Measurements from ENCODE around the gene BLOC1S3. TPM values are rescaled to one million over a fixed set of nuclear protein-coding genes. Genes with fewer than 3 reads are reported as not detected.
A peak's percentile ranks its signal among the peaks of the same experiment; 100 is the strongest.

The BLOC1S3 gene
- total RNA-seq, 1 donor from 2014 or later, result 17.8 TPM

- intact Hi-C loops (cut with DNase I), result no loop called here
These were observed 15.9 kb upstream of the BLOC1S3 start for GRCh38 chr19:45162608-45163143.

GRCh38 chr19:45163156-45163555, 15.4 kb upstream of the BLOC1S3 start:
- H3K9me3 ChIP-seq, result no peaks in the 10 kb centered on the region
- no peak overlapping the region for H3K4me3 ChIP-seq
- intact Hi-C loops (cut with DNase I), result no loop called here
- ATAC-seq (no peak), DNase-seq (no peak)
- H3K27me3 ChIP-seq, result peaks cover 26% of the 10 kb centered on the region
- H3K27ac ChIP-seq, result no peak overlapping the region
- H3K4me1 ChIP-seq, result peaks cover 11% of the 10 kb centered on the region
- no peaks in the 10 kb centered on the region for H3K36me3 ChIP-seq
- TF ChIP-seq, protein P1, sequence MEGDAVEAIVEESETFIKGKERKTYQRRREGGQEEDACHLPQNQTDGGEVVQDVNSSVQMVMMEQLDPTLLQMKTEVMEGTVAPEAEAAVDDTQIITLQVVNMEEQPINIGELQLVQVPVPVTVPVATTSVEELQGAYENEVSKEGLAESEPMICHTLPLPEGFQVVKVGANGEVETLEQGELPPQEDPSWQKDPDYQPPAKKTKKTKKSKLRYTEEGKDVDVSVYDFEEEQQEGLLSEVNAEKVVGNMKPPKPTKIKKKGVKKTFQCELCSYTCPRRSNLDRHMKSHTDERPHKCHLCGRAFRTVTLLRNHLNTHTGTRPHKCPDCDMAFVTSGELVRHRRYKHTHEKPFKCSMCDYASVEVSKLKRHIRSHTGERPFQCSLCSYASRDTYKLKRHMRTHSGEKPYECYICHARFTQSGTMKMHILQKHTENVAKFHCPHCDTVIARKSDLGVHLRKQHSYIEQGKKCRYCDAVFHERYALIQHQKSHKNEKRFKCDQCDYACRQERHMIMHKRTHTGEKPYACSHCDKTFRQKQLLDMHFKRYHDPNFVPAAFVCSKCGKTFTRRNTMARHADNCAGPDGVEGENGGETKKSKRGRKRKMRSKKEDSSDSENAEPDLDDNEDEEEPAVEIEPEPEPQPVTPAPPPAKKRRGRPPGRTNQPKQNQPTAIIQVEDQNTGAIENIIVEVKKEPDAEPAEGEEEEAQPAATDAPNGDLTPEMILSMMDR (IDR thresholded peaks at IDR 0.05), result no peak

More at GRCh38 chr19:45162608-45163143, 15.9 kb upstream of the BLOC1S3 start:
- Histone ChIP-seq H3K9me3 (no peaks in the 10 kb centered on the region), H3K4me3 (no peak overlapping the region), H3K27me3 (peaks cover 27% of the 10 kb centered on the region), H3K4me1 (peaks cover 11% of the 10 kb centered on the region), H3K36me3 (no peaks in the 10 kb centered on the region), H3K27ac (no peak overlapping the region)
- ATAC-seq, result no peak
- TF ChIP-seq, protein P1 (IDR thresholded peaks at IDR 0.05), result no peak
- DNase-seq, result no peak

- no peak overlapping the region for H3K4me3 ChIP-seq
- peaks cover 18% of the 10 kb centered on the region for H3K27me3 ChIP-seq
- peaks cover 11% of the 10 kb centered on the region for H3K4me1 ChIP-seq
- H3K27ac ChIP-seq, result no peak overlapping the region
- H3K36me3 ChIP-seq, result no peaks in the 10 kb centered on the region
- DNase-seq (no peak), ATAC-seq (no peak)
- TF ChIP-seq, protein P1 (IDR thresholded peaks at IDR 0.05), result no peak
- intact Hi-C loops (cut with DNase I), result no loop called here
- no peaks in the 10 kb centered on the region for H3K9me3 ChIP-seq
These were observed 14.7 kb upstream of the BLOC1S3 start for GRCh38 chr19:45163751-45164460.

DNA sequence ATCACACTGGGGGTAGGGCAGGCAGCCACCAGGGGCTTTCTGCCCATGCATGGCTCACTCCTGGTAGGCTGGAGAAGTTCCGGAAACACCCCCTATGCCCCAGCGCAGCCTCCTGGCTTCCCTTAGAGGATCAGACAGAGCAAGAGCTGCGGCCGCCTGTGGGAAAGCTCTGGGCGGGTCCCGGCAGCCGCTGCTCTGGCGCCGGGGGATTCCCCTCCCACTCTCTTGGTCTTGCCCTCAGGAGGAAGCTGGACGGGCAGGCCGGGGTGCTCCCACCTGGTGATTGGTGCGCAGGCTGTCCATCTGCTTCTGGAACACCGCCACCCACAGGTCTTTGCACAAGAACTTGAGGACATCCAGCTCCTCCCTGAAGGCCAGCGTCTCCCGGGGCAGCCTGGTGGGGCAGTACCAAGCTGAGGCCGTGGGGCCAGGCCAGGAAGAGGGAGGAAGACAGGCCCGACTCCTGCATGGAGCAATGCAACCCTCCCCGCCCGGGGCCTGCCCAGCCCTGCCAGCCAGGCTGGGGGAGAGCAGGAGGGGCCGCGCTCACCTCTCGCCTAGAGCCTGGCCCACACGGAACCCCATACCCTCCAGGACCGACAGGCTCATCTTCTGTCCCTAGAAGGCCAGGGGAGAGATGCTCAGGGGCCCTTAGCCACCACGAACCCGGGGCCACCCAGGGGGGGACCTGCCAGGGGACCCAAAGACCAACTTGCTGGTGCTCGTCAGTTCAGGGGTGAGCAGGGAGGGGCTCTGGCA, 13.8 kb upstream of the BLOC1S3 start:
- Histone ChIP-seq H3K9me3 (no peaks in the 10 kb centered on the region), H3K4me1 (peaks cover 11% of the 10 kb centered on the region), H3K36me3 (no peaks in the 10 kb centered on the region), H3K27ac (no peak overlapping the region), H3K4me3 (no peak overlapping the region), H3K27me3 (peaks cover 12% of the 10 kb centered on the region)
- DNase-seq (peak; percentile 89), ATAC-seq (peak; percentile 80)
- TF ChIP-seq, protein P1 (IDR thresholded peaks at IDR 0.05), result no peak
- intact Hi-C loops (cut with DNase I), result no loop called here

DNA sequence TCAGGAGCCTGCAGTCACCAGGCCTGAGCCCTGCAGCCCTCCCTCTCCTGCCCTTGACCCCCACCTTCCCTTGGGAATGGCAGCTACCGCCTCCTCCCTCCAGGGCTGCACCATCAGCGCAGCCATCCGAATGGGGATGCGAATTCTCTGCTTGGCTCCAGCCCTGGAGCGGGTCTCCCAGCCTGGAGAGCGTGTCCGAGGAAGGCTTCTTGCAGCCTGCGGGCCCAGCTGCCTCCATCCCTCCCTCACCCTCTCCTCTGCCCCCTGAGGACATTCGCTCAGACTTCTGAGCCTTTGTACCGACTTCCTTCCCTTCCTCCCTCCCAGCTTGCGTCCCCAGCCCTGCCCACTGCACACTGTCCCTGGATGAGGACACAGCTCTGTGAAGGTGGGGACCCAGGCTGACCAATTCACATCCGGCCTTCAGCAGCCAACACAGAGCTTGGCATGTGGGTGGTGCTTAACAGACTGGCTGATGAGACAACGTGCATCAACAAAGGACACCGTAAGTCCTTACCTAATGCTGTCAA, 11.8 kb upstream of the BLOC1S3 start:
- Histone ChIP-seq H3K27me3 (no peaks in the 10 kb centered on the region), H3K4me3 (no peak overlapping the region), H3K9me3 (no peaks in the 10 kb centered on the region), H3K4me1 (peaks cover 21% of the 10 kb centered on the region), H3K36me3 (no peaks in the 10 kb centered on the region), H3K27ac (no peak overlapping the region)
- DNase-seq (no peak), ATAC-seq (no peak)
- TF ChIP-seq, protein P1 (IDR thresholded peaks at IDR 0.05), result no peak
- intact Hi-C loops (cut with DNase I), result no loop called here

Measured in upper lobe of right lung (tissue), 1 donor.